GM18951 (cell line): ENCODE measurements around the gene CCNL2.

Experiments
- POLR2A ChIP-seq: IDR thresholded peaks from 4 replicates; pipeline ENCODE4 v1.6.1; 2011; ENCODE audit warnings: mild to moderate bottlenecking; ENCODE audit not compliant: insufficient read length, insufficient read depth; ENCODE audit errors: extremely low read depth
- in situ Hi-C: fragments of 300-500 bp; cut with MboI; formaldehyde crosslinking; loops from one replicate; pipeline ENCODE4 v1.12.0; 2022; ENCODE audit warnings: low sequenced_read_pairs, mixed read lengths, inconsistent platforms; ENCODE audit not compliant: unreplicated experiment

The CCNL2 gene

DNA sequence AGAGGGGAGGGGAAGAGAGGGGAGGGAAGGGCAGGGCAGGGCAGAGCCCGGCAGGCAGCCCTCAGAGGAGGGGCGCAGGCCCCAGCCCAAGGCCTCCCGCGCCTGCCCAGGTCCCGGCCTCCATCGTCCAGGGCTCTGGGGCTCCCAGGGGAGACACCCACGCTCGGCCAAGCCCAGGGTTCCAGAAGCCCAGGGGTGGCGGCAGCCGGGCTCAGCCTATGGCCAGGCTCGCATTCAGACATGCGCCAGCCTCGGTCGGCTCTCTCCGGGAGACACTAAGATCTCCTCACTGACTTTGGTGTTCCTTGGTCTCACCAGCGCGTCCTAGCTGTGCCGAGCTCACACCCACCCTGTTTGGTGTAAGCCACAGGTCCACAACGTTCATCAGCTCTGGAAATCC, 29.0 kb upstream of the CCNL2 start:
- in situ Hi-C loops, result no loop called here
- TF ChIP-seq POLR2A, result no peak

DNA sequence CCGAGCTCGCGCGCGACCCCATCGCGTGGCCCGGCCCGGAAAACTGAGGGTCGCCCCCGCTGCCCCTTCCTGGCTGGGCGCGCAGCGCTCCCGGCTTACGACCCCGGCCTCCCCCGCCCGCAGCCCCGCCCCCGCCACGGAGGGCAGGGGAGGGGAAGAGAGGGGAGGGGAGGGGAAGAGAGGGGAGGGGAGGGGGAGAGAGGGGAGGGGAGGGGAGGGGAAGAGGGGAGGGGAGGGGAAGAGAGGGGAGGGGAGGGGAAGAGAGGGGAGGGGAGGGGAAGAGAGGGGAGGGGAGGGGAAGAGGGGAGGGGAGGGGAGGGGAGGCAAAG, 28.6 kb upstream of the CCNL2 start:
- no peak for TF ChIP-seq POLR2A
- in situ Hi-C loops, result no loop called here

DNA sequence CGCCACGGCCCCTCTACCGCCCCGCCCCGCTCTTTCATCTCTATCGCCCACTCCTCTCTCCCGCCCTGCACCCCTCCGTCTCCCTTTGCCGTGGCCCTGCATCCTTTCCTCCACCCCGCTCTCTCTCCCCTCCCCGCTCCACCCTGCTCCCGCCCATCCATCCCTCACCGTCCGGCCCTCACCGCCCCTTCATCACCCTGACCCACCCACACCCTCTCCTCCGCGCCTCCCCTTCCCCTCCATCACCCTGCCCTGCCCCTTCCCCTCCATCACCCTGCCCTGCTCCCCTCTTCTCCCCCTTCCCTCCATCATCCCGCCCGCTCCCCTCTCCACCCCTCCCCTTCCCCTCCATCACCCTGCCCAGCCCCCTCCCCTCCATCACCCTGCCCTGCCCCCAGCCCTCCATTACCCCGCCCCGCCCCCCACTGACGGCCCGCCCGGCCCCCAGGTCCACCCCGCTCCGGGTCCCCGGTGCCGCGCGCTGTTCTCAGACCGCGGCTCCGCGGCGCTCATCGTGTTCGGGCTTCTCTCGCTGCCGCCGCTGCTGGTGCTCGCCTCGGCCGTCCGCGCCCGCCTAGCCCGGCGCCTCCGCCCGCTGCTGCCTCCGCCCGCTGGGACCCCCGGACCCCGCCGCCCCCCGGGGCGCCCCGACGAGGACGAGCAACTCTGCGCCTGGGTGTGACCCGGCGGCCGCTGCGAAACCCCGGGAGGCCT, 28.1 kb upstream of the CCNL2 start:
- in situ Hi-C loops, result no loop called here
- TF ChIP-seq POLR2A, result no peak

DNA sequence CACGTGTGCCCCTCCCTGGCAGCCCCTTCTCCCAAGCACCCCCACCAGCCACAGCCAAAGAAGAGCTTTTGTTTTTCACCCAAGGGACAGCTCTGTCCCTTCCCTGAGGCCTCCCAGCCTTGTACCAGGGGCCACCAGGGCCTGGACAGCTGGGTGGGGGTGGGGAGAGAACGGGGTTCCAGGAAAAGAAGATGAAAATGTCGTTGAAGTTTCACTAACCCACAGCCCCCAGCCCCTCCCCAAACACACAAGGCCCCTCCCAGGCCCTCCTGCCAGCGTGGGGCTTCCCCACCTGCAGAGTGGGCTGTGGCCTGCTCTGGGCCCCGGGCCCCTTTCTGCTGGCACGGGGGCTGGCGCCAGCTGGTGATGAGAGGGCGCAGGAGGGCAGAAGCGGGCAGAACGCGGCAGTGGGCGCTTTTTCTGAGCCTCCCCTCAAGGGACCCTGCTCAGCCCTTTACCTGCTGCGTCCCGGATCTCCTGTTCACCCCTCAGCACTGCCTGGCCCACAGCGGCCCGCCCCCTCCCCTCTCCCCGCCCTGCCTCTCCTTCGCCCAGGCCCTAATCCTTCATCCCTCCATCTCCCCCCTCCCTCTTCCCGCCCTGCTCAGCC, 27.5 kb upstream of the CCNL2 start:
- no peak for TF ChIP-seq POLR2A
- in situ Hi-C loops, result no loop called here

DNA sequence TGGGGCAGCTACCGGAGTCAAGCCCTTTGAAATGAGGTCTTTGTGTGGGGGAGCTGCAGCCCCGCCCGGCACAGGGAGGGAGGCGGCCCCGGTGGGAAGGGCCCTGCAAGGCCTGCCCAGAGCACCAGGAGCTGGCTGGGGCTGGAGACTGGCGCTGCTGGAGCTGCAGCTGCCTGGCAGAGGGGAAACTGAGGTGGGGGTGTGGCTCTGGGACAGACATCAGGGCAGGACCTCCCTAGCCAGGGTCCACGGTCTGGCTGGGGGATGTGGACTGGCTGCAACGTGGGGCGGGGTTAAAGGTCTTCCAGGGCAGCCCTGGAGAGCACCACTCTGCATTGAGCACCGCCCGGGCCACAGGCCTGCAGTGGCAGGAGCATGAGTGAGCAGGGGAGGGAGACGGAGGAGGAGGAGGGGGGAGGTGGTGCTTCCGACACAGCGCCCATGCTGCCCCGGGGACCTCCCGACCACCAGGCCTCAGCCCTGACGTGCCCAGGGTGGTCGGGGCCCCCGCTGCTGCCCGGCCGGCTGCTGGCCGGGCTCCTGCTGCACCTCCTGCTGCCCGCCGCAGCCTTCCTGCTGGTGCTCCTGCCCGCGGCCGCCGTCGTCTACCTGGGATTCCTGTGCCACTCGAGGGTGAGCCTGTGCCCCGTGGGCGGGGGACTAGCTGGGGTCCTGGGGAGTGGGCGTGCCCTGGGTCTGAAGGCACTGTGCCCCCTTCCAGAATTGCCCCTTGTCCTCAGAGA, 26.8 kb upstream of the CCNL2 start:
- in situ Hi-C loops, result no loop called here
- TF ChIP-seq POLR2A, result no peak

DNA sequence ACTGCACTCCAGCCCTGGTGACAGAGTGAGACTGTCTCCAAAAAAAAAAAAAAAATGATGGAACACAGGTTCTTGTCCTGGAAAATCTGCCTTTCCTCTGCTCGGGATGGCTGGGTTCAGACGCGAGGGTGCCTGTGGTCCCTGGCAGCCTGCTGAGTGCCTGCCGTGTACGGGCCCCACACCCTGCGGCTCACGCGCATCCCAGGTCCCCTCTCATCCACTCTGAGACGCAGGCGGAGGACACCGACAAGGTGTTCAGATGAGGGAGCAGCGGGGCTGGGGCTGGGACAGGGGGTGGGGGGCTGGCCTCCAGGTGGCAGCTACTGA, 26.3 kb upstream of the CCNL2 start:
- no peak for TF ChIP-seq POLR2A
- in situ Hi-C loops, result no loop called here

DNA sequence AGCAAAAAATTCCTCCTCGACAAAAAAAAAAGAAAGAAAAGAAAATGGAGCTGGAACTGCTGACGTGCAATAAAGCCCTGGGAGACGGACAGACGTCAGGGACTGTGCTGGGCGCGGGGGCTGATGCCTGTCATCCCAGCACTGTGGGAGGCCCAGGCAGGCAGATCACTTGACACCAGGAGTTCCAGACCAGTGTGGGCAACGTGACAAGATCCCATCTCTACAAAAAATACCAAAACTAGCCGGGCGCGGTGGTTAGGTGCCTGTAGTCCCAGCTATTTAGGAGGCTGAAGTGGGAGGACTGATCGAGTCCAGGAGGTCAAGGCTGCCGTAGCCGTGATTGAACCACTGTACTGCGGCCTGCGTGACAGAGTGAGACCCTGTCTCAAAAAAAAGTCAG, 25.6 kb upstream of the CCNL2 start:
- TF ChIP-seq POLR2A, result no peak
- in situ Hi-C loops, result no loop called here

DNA sequence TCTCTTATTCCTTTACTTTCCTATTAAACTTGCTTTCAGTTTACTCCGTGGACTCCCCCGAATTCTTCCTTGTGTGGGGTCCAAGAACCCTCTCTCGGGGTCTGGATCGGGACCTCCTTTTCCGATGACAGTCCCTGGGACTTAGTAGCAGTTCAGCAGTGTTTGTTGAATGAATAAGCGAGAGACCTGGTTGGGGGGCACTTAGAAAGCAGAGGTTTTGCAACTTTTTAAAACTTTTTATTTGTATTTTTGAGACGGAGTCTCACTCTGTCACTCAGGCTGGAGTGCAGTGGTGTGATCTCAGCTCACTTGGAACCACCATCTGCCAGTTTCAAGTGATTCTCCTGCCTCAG, 24.1 kb upstream of the CCNL2 start:
- in situ Hi-C loops, result no loop called here
- no peak for TF ChIP-seq POLR2A

DNA sequence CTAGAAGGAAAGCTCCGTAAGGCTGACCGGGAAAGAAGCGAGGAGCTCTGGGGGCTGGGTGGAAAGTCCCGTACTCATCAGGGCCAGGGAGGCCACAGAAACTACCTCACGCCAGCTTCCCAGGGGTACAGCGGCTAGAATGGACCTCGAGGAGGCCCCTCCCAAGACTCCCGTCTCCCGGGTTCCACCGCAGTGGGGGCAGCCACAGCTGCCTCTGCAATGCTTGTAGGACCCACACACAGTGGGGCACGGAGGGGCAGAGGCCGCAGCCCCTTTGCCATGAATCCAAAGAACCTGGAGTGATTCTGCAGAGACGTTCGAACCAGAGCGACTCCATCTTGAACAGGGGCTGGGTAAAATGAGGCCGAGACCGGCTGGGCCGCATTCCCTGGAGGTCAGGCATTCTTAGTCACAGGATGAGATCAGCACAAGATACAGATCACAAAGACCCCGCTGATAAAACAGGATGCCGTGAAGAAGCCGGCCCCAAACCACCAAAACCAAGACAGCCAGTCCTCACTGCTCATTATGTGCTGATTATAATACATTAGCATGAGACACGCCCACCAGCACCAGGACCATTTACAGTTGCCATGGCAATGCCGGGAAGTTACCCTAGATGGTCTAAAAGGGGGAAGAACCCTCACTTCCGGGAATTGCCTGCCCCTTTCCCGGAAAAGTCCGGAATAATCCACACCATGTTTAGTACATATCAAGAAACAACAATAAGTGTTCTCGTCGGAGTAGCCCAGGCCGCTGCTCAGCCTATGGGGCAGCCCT, 23.5 kb upstream of the CCNL2 start:
- TF ChIP-seq POLR2A, result no peak
- in situ Hi-C loops, result no loop called here

DNA sequence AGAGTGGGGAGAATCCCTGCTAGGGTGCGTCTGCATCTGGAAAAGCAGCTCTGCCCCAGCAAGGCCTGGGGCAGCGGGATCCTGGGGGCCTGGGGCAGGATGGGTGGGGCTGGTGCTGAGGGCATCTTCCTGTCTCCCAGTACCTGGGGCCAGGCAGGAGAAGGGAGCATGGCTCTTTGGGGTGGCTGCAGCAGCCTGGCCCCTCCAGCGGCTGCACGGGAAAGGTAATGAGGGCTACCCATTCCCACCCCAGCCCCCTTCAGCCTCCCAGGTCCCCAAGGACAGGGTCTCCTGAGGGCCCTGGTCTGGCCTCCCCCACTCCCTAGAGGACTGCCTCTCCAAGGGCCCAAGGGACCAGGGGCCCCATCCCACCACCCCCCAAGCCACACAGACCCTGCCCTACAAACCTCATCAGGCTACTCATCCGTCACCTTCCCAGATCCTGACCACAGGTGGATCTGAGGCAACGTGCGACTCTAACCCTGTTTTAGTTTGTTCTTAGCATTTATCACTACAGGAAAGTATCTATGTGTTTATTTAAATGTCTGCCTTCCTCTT, 22.9 kb upstream of the CCNL2 start:
- TF ChIP-seq POLR2A, result no peak
- in situ Hi-C loops, result no loop called here

DNA sequence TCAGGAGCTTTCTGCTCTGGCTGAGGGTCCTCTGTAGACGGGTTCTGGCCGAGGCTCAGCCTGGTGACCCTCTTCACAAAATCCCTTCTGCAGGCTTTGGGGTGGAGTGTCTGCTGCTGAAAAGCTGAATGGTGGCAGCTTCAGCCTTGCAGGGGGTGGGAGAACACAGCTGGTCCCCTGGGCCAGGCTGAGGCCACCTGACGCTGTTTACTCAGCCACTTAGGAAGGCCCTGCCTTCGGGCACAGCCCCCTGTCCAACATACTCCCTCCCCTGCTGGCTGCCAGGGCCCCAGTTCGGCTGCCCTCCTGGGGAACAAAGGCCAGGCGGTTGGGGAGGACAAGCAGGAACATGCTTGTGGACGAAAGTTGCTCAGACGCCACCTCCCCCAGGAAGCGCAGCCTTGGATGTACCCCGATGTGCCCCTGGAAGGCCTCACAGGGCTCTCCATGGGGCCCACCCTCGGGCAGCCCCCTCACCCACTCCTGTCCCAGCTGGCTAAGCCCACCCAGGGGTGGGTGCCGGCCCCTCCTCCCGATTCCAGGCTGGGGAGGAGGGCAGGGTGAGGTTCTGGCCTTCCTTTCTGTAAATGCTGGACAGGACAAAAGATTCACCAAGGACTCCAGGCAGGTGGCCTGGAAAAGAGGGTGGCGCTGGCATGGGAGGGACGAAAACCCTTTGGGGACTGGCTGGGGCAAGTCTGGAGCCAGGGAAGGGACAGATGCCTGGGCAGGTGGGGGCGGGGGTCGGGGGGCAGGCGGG, 22.2 kb upstream of the CCNL2 start, which contains the start of gene ANKRD65:
Gene ANKRD65 (minus strand): TSS at position 130 of the 760 bp plus-strand sequence. CDS start 271 bp downstream, outside the sequence.
- in situ Hi-C loops, result no loop called here
- no peak for TF ChIP-seq POLR2A

DNA sequence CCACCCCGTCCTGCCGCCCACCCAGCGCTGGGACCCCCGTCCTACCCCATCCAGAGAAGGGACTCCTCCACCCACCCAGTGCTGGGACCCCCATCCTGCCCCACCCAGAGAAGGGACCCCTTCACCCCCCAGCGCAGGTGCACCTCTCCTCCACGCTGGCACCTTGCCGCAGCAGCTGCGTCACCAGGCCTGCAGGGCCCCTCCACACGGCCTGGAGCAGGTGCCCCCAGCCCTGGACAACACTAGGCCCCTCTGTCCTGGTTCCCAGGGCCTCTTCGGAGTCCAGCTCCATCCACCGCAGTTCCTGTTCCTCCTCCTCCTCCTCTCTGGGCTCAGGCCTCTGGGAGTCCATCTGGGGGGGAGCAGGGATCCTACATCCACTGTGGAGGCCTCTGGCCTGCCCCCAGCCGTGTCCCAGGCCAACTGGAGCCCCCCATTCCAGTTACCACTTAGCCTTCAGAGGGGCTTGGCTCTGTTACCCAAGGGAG, 21.6 kb upstream of the CCNL2 start:
- in situ Hi-C loops, result no loop called here
- TF ChIP-seq POLR2A, result no peak
